HG03432 (cell line): Measurements from ENCODE around the gene GRIN3B.
"Not testable (repeated sequence)": the region's sequence is repeated elsewhere in the genome, so short reads cannot be mapped to it uniquely, and the experiment has no call there.

ENCODE experiments used
- ATAC-seq: cut with Tn5 transposase; IDR thresholded peaks from one replicate; pipeline ENCODE4 v1.9.1; 2021; ENCODE audit warnings: mild to moderate bottlenecking, moderate library complexity; ENCODE audit not compliant: unreplicated experiment

GRIN3B gene

DNA sequence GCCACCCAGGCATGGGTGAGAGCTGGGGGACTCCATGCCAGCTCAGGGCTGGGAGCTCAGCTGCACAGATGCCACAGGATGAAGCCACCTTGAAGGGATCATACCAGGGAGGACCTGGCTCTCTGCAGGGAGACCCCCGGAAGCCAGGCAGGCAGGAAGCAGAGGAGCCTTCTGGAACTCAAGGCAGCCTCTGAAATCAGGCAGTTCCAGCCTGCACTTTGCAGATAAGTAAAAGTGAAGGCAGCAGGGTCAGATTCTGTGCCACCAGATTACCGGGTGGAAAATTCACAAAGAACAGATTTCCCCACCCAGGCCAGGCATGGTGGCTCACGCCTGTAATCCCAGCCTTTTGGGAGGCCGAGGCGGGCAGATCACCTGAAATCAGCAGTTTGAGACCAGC is 18.2 kb downstream of the GRIN3B start:
- no peak for ATAC-seq

DNA sequence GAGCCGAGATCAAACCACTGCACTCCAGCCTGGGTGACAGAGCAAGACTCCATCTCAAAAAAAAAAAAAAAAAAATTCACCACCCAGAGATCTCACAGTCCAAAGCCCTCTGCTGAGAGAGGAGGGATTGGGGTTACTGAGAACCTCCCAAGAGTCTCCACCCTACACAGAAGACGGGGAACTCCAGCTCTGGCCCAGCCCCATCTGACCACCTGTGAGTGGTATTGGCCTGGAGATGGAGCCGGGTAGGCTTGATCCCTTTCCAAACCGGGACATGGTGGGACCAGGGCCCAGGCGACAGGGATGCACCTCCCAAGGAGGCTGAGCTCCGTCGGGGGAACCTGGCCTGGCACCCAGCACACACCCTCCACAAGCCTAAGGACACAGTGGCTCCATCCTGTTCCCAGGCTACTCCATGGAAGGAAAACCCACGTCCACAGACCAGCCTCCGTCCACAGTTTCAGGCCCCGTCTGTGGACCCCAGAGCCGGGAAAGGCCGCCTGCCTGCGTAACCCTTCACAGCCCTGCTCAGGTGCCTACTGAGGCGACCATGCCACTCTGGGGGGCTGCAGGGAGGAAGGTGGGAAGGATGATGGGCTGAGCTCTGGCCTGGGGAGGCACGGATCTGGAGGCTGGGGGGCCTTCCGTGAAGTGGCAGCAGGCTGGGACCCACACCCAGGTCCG is 18.9 kb downstream of the GRIN3B start:
- ATAC-seq = no peak

DNA sequence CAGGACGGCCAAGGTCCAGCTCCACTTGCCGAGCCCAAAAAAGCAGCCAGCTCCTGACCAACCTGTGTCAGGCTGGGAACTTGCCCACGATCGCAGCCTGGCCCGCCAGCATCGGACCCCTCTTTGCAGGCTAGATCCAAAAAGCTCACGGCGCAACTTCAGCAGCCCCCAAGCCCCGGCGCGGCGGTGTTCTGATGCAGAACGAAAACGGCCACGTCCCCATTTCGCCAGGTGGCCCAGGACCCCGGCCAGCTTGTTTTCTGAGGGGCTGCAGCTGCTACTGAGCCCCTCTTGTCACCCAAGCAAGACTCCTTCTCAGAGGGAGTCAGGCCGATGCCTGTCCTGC is 19.4 kb downstream of the GRIN3B start:
- ATAC-seq = no peak

DNA sequence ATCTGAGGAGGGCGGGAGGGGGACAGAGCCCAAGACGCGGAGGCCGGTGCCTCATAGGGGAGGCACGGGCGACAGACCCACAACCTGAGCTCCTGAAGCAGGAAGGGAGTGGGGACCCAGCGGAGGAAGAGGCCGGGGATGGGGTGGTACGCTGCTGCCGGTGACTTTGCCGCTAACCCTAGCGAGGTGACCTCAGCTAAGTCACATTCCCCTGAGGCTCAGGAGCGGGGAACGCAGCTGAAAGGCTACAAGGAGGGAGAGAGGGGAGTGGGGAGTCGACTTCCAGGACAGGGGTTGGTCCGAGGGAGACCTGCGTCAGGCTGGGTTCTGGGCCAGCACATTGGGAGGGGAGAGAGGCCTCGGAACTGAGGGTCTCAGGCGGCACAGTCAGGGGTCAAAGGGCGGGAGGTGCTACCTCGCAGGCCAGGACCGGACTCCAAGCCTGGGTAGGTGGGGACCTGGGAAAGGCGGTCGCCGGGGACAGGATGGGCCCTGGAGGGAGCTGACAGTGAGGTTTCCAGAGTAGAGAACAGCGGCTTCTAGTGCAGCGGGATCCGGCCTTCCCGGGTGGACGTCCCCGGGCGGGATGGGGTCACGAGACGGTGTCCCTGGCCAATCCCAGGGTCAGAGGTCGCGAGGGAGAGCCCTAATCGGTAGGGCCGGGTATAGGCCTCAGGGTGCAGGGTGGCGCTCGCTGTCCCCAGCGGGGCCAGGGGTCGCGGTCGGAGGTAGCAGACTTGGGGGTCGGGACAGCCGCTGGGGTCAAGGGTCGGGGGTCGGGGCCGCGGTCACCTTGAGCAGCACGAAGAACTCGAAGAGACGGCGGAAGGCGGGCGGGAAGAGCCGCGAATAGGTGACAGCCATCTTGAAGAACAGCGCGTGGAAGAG is 20.0 kb downstream of the GRIN3B start:
- ATAC-seq = no peak

DNA sequence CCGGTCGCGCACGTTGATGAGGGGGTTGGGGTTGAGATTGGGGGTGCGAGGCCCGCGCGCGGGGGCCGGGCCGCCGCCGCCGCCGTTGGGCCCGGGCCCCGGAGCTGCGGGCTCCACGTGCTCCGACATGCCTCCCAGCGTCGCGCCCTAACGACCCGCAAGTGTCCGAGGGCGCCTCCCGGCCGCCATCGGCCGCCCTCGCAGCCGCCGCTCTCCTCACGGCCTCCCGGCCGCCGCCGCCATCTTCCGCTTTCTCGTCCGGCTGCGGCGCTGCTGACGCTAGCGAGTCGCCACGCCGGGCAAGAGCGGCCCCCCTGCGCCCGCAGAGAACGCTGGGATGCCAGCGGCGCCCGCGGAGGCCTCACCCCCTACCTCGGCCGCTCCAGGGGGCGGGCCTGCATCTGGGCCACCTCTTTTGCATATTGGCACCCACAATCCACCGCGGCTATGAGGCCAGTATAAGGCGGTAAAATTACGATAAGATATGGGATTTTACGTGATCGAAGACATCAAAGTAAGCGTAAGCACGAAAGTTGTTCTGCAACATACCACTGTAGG is 20.7 kb downstream of the GRIN3B start, which contains the start of gene TMEM259:
Gene TMEM259, minus strand, starts transcription at position 256 of the 558 bp plus-strand sequence. Its CDS starts 127 bp downstream, at position 129.
- peak; percentile 79 for ATAC-seq

DNA sequence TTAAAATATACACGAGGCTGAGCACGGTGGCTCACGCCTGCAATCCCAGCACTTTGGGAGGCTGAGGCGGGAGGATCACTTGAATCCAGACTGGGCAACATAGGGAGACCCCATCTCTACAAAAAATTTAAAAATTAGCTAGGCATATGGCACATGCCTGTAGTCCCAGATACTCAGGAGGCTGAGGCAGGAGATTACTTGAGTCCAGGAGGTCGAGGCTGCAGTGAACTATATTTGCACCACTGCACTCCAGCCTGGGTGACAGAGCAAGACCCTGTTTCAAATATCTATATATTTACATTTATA is 23.6 kb downstream of the GRIN3B start:
- ATAC-seq = not testable (repeated sequence)

DNA sequence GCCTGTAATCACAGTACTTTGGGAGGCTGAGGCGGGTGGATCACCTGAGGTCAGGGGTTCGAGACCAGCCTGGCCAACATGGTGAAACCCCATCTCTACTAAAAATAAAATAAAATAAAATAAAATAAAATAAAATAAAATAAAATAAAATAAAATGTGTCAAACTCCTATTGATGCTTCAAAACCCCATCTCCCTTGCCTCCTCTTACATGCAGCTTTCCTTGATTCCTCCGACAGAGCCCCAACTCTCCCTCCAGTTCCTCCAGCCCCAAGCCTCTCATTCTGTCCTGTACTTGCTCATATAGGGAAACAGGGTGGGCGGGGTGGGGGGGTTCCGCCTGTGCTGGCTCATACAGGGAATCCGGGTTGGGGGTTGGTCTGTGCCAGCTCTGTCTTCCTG is 24.9 kb downstream of the GRIN3B start:
- ATAC-seq = not testable (repeated sequence)

DNA sequence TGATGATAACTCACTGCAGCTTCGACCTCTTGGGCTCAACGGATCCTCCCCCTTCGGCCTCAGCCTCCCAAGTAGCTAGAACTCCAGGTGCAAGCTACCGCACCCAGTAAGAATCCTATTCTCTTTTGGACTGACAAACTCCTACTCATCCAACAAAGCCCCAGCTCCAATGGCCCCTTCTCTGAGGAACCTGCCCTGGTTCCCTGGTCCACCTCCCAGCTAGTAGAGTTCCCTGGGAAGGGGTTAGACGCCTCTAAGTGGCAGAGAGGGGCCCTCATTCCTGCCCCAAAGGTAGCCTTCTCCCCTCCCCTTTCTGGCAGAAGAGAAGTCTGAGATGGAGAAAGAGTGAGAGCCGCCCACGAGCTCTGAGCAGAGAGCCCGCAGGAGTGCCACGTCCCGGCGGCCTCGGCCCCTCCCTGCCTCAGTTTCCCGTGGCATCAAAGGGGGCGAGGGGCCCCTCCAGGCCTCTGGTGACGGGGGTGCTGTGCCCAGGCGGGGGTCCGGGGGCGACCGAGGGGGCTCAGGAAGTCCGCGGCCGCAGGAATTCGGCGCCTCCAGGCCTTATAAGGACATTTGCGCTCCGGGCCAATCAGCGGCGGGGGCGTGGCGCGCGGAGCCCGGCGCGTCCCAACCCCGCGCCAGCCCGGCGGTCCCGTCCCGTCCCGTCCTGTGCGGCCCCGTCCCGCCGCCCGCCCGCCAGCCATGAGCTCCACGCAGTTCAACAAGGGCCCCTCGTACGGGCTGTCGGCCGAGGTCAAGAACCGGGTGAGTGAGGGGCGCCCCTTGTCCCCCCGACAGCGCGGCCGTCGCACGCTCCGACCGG is 26.0 kb downstream of the GRIN3B start, which contains the start of gene CNN2:
Gene CNN2, plus strand, starts transcription at position 649 of the 823 bp plus-strand sequence. Its CDS starts 54 bp downstream, at position 703.
- ATAC-seq = peak; percentile 51

DNA sequence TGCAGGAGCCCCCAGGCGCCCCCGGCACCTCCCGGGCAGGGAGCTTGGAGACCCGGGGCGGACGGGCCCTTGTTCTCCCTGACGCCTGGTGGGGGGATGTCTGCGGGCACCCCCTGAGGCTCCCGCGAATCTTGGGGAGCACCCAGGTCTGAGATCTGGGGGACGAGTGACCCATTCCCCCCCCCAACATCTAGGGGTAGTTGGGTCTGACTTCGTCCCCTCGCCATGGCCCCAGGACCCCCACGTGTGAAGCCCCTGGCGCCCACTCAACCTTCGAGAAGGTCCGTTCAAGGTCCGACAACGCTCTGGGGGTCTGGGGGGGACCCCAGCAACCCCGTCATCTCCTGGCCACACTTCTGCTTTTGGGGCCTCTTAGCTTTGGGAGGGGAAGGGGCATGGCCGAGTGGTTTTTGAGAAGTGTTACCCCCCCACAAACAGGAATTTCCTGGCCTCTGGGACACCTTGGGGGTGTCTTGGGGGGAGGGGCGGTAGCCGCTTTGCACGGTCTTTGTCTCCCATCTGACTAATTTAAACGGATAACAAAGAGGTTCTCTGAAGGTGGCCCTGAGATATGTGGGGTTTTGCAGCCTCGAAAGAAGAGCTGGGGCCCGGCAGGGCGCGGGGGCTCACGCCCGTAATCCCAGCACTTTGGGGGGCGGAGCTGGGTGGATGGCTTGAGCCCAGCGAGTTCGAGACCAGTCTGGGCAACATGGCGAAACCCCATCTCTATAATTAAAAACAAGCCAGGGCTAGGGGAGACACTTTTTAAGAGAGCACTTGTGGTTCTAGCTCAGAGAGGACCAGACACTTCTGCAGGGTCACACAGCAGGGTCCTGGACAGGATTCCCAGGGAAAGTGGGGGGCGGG is 26.8 kb downstream of the GRIN3B start:
- ATAC-seq = no peak

DNA sequence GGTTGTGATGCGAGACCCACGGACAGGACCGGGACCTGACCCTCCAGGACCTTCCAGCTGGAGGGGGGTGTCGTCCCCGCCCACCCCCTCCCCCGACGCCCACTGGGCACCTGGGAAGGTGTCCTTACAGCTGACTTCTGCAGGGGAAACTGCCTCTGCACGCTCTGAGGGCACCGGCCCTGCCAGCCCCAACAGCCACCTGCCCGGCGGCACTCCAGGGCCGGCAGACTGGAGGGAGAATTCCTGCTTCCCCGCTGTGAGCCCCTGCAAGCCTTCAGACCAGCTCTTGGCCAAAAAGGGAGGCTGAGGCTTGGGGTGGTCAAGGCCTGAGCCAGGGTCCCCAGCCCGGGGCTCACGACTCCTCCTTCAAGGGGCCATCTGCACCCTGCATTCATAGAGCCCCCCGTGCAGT is 27.4 kb downstream of the GRIN3B start:
- ATAC-seq = no peak

DNA sequence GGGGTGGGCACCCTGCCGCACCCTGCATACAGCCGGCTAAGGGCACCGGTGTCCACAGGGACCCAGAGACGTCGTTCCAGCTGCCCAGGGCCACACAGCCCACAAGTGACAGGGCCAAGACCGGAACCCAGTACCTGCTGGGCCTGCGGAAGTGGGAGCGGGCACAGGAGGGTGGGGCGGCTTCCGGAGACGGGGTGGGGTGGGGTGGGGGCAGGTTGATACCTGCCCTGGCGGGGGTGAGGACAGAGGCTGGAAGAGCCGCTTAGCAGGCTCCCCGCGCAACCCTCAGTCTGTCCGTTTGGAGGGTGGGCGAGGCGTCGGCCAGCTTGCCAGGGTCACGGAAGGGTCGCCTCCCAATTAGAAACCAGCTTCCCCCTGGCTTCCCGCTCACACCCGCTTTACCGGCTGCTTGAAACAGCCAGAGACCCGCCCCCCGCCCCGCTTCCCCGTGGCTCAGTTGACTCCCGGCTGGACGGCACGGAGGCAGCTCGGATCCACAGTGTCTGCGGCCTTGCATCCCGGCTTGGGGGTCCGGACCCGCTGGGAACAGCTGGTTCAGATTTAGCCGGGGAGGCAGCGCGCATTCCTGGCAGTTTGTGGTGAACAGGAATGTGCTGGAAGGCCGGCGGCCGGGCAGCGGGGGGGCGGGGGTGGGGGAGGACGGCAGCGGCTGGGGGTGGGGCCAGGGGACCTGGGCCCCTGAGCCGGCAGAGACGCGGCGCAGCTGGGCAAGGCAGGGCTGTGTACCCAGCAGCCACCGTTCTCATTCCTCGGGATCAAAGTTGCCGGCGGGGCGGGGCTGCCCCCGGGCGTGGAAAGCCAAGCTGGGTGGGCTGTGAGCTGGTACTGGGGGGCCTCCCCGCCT is 28.1 kb downstream of the GRIN3B start:
- ATAC-seq = no peak

DNA sequence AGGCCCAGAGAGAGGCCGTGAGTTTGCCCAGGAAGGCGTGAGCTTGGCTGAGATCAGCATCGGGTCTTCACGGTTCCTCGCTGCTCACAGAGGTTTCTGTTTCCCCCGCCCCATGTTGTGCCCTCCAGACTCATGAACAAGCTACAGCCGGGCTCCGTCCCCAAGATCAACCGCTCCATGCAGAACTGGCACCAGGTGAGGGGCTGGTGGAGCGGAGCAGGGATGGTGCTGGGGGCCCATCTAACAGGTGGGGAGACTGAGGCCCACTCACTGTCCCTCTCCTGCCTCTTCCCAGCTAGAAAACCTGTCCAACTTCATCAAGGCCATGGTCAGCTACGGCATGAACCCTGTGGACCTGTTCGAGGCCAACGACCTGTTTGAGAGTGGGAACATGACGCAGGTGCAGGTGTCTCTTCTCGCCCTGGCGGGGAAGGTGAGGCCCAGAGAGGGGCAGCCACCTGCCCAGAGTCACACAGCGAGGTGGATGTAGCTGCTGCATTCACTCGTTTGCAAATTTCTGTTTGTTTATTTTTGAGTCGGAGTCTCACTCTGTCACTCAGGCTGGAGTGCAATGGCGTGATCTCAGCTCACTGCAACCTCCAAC is 32.1 kb downstream of the GRIN3B start:
- ATAC-seq = no peak

DNA sequence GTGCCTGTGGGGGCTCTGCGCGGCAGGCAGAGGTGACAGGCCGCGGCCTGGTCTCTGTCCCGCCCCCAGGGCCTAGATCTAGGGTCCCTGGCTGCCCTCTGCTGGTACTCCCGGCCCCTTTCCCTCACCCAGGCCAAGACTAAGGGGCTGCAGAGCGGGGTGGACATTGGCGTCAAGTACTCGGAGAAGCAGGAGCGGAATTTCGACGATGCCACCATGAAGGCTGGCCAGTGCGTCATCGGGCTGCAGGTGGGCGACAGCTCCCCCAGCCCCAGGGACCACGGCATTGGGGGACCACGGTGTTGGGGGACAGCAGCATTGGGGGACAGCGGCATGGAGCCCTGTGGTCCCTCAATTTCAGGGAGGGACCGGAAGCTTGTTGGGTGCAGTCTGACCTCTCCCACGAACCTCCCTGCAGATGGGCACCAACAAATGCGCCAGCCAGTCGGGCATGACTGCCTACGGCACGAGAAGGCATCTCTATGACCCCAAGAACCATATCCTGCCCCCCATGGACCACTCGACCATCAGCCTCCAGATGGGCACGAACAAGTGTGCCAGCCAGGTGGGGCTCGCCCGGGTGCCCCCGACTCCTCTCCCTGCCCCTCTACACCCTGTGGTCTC is 35.9 kb downstream of the GRIN3B start:
- no peak for ATAC-seq

DNA sequence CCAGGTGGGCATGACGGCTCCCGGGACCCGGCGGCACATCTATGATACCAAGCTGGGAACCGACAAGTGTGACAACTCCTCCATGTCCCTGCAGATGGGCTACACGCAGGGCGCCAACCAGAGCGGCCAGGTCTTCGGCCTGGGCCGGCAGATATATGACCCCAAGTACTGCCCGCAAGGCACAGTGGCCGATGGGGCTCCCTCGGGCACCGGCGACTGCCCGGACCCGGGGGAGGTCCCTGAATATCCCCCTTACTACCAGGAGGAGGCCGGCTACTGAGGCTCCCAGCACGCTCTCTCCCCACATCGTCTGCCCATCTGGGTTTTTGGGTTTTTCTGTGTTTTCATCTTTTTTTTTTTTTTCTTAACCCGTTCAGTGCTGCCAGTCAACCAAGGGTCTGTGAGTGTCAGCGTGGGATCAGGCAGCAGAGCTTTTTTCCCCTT is 37.4 kb downstream of the GRIN3B start:
- no peak for ATAC-seq

DNA sequence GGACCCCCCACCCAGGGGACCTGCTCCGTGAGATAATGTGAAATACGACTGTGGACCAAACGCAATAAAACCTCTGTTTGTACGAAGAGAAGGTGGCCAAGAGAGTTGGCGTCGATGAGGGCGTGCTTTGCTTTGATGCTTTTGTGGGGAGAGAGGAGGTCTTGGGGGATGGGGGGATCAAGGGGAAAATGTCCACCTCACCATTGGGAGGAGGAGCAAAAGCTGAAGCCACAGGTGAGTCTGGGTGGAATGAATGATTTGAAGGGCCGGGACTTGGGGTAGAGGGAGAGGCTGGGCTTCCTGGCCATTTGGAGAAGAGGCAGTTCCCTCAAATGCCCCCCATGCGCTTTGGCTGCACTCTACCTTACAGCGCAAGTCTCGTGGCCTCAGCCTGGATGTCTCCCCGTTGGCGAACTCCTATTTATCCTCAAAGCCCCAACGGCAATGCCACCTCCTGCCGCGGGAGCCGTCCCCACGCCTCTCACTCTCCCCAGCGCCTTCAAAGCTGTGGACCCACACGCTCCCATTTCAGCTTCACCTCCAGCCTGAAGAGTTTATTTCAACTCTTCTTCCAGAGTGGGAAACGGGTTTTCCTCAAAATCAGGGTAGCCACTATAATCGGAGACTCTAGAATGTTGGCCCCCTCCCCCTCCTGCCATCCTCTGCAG is 38.9 kb downstream of the GRIN3B start:
- no peak for ATAC-seq

DNA sequence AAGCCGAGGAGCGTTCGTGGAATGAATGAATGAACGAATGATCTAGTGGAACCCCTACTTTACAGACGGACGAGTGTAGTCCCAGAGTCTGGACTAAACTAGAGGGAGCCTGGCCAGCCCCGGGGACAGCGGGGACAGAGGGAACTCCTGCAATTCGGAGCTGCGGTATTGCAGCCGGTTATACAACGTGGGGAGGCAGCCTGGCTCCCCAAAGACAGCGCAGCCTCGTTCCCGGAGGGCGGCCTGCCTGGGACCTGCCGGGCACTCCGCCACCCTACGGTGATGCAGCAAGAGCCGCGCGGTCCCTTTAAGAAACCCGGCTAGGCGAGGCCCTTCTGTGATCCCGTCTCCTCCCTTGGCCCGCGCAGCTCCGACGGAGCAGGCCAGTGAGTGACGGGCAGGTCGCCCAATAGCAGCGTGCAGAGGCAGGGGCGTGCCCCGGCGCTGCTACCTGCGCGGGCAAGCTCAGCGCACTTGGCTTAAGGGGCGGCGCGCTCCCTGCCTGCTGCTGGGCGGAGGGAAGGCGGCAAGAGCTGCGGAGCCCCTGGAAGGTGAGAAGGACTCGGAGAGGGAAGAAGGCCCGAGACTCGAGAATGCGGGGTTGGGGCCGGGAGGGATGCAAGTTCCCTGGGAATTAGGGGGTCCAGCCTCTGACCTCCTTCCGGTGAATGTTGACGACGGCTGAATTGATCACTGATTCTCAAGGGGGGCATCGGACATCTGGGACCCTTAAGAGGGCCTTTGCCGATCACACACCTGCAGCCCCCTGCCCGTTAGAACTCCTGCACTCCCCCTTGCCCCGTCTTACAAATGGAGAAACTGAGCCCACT is 39.6 kb downstream of the GRIN3B start, which contains the start of gene ABCA7:
Gene ABCA7, plus strand, starts transcription at position 462 of the 830 bp plus-strand sequence. CDS start 1,255 bp downstream, outside the sequence.
- ATAC-seq = peak; percentile 75
